ENCODE results near the gene GMDS. TPM values are rescaled to one million over a fixed set of nuclear protein-coding genes. Genes with fewer than 3 reads are reported as not detected.
A peak's percentile ranks its signal among the peaks of the same experiment; 100 is the strongest.

Gene GMDS
- total and polyA plus RNA-seq, 2 of the 8 experiments (the other 6 are each of a cell fraction or from before 2014, with no cell fraction given), result 16.8 to 50.0 TPM

- Histone ChIP-seq H2BK20ac (ENCODE audit: low read length) (no peak overlapping the region), H3K9ac (replicated peaks in 1 of 4; ENCODE audit: extremely low read depth in 1 of 4, low read depth in 3 of 4, low read length in 3 of 4) (no peak overlapping the region), H3K27ac (ENCODE audit: low read depth, low read length) (no peak overlapping the region), H3K27me3 (replicated peaks in 1 of 4; ENCODE audit: control insufficient read depth in 3 of 4, extremely low read depth in 1 of 4, insufficient read depth in 3 of 4, low read length in 3 of 4) (no peaks in the 10 kb centered on the region), H3K14ac (ENCODE audit: insufficient read length) (no peak overlapping the region), H3K79me2 (ENCODE audit: control insufficient read depth in 1 of 2, insufficient read depth in 2 of 2, low read length in 2 of 2) (no peaks in the 10 kb centered on the region), H3K79me1 (ENCODE audit: low read depth, low read length) (no peaks in the 10 kb centered on the region), H3K4ac (replicated peaks; ENCODE audit: insufficient read length, low read depth, low read length) (no peak overlapping the region), H3K4me3 (ENCODE audit: extremely low read depth in 1 of 4, insufficient read depth in 2 of 4, low read depth in 3 of 4, low read length in 4 of 4) (no peak overlapping the region), H2BK120ac (replicated peaks; ENCODE audit: low read depth, low read length) (no peak overlapping the region), H4K5ac (ENCODE audit: insufficient read length, low read depth, low read length) (no peak overlapping the region), H2AFZ (ENCODE audit: low read length) (no peak overlapping the region), H3K4me2 (ENCODE audit: insufficient read depth in 1 of 2, low read depth in 2 of 2, low read length in 2 of 2) (no peak overlapping the region), H3K36me3 (ENCODE audit: control insufficient read depth in 2 of 4, insufficient read depth in 4 of 4, low read length in 3 of 4) (no peaks in the 10 kb centered on the region), H3K23me2 (ENCODE audit: low read depth, low read length) (no peaks in the 10 kb centered on the region), H2AK5ac (ENCODE audit: low read depth, low read length) (no peak overlapping the region), H3K18ac (ENCODE audit: extremely low read depth, low read length) (no peak overlapping the region), H4K8ac (ENCODE audit: extremely low read depth, insufficient read depth, low read length) (no peak overlapping the region), H2BK12ac (ENCODE audit: low read depth, low read length) (no peak overlapping the region), H3K9me3 (ENCODE audit: insufficient read depth in 2 of 2, low read depth in 1 of 2, low read length in 1 of 2) (peaks cover 11 to 18% of the 10 kb centered on the region in 2 experiments), H3K4me1 (replicated peaks in 1 of 4; ENCODE audit: control insufficient read depth in 3 of 4, insufficient read depth in 4 of 4, low read length in 3 of 4) (no peaks in the 10 kb centered on the region), H4K91ac (replicated peaks; ENCODE audit: insufficient read length, low read length) (no peak overlapping the region), H4K20me1 (replicated peaks in 1 of 2; ENCODE audit: control insufficient read depth in 1 of 2, insufficient read depth in 2 of 2, low read length in 2 of 2) (no peaks in the 10 kb centered on the region), H2BK15ac (ENCODE audit: low read length) (no peak overlapping the region), H3K56ac (replicated peaks; ENCODE audit: insufficient read length, low read depth, low read length) (no peak overlapping the region), H3K23ac (ENCODE audit: insufficient read length) (no peak overlapping the region), H2BK5ac (ENCODE audit: low read depth, low read length) (no peak overlapping the region)
- WGBS, 2 experiments (ENCODE audit: extremely low coverage in 1 of 2, insufficient coverage in 1 of 2, insufficient read length in 1 of 2, insufficient replicate concordance in 2 of 2, low coverage in 1 of 2, low lambda C conversion rate in 2 of 2, missing lambda C conversion rate in 1 of 2), result 90% methylated on average over 1 of the region's 1 CpG; no CpG with 5 or more reads in 1 of the 2 experiments
- ChIA-PET POLR2A (ENCODE audit: partially characterized antibody) (no interaction called here), CTCF (ENCODE audit: partially characterized antibody) (no interaction called here)
- DNase-seq (ENCODE audit: low read depth in 1 of 2, low spot score in 2 of 2) (no peak), FAIRE-seq (no peak)
- TF ChIP-seq RAD21 (IDR thresholded peaks at IDR 0.05 in 1 of 2, conservative IDR thresholded peaks at IDR 0.05 in 1 of 2; ENCODE audit: low read depth in 2 of 2, low read length in 2 of 2) (peak in 1 of 2 experiments; percentile 17; a peak in 1 of 4 replicates), RBBP5 (IDR thresholded peaks at IDR 0.05; ENCODE audit: borderline replicate concordance, low read depth, low read length) (no peak)
Observed at GRCh38 chr6:1848752-1849151, 396.7 kb downstream of the GMDS start.
